A549 (cell line): ENCODE data around the gene AP2B1.

Source experiments
- CHD2 ChIP-seq: fragments of 150-350 bp; IDR thresholded peaks from 2 replicates; pipeline ENCODE4 v1.6.1; 2014; ENCODE audit warnings: low read length; ENCODE audit not compliant: partially characterized antibody
- EP300 ChIP-seq, 2 experiments: fragments of >200 bp; sonication (Bioruptor Twin); formaldehyde crosslinking; IDR thresholded peaks; 2 replicates in 1 of 2; 3 replicates in 1 of 2; pipeline ENCODE4 v1.6.1; 2016 to 2017
- HOXA7 ChIP-seq: fragments of 250-450 bp; sonication (Bioruptor Pico); IDR thresholded peaks from 2 replicates; pipeline ENCODE4 v1.5.0; 2020; ENCODE audit warnings: mild to moderate bottlenecking, moderate library complexity
- KDM5A ChIP-seq: fragments of 200-600 bp; sonication (generic); IDR thresholded peaks from 2 replicates; pipeline ENCODE4 v1.6.1; 2016; ENCODE audit warnings: antibody characterized with exemption, mild to moderate bottlenecking
- MAFK ChIP-seq: fragments of 450-650 bp; IDR thresholded peaks from 2 replicates; pipeline ENCODE4 v1.6.1; 2014; ENCODE audit not compliant: partially characterized antibody
- RFX5 ChIP-seq: fragments of 450-650 bp; IDR thresholded peaks from 2 replicates; pipeline ENCODE4 v1.7.1; 2014; ENCODE audit warnings: antibody characterized with exemption, mild to moderate bottlenecking, moderate library complexity
- TF ChIP-seq, protein P1 (sequence below): IDR thresholded peaks from 2 replicates; pipeline ENCODE4 v1.6.1; 2012
- TF ChIP-seq, protein P2 (sequence below): fragments of 200-600 bp; sonication (generic); IDR thresholded peaks from 2 replicates; pipeline ENCODE4 v1.6.1; 2016; ENCODE audit warnings: antibody characterized with exemption, mild to moderate bottlenecking, moderate library complexity
- TF ChIP-seq, protein P3 (sequence below): fragments of >200 bp; sonication (Bioruptor Twin); formaldehyde crosslinking; IDR thresholded peaks from 3 replicates; pipeline ENCODE4 v1.5.1; 2016

DNA sequence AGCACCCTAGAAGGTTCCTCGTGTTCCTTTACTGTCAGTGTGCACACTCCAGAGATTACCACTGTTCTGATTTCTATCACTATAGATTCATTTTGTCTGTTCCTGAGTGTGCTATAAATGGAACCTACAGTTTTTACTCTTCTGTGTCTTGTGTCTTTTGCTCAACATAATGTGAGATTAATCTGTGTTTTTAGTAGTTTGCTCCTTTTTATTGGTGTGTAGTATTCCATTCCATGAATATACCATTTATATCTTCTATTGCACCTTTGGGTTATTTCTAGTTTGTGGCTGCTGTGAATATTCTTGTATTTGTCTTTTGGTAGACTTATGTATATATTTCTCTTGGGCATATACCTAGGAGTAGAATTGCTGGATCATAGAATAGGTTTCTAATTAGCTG is 68.2 kb downstream of the AP2B1 start:
- TF ChIP-seq MAFK (no peak), KDM5A (no peak), CHD2 (no peak), RFX5 (no peak), HOXA7 (CRISPR knock-in tag) (no peak), EP300 (IDR thresholded peaks at IDR 0.05) (no peak)
- TF ChIP-seq, protein P1, sequence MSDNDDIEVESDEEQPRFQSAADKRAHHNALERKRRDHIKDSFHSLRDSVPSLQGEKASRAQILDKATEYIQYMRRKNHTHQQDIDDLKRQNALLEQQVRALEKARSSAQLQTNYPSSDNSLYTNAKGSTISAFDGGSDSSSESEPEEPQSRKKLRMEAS, result no peak
- TF ChIP-seq, protein P2, sequence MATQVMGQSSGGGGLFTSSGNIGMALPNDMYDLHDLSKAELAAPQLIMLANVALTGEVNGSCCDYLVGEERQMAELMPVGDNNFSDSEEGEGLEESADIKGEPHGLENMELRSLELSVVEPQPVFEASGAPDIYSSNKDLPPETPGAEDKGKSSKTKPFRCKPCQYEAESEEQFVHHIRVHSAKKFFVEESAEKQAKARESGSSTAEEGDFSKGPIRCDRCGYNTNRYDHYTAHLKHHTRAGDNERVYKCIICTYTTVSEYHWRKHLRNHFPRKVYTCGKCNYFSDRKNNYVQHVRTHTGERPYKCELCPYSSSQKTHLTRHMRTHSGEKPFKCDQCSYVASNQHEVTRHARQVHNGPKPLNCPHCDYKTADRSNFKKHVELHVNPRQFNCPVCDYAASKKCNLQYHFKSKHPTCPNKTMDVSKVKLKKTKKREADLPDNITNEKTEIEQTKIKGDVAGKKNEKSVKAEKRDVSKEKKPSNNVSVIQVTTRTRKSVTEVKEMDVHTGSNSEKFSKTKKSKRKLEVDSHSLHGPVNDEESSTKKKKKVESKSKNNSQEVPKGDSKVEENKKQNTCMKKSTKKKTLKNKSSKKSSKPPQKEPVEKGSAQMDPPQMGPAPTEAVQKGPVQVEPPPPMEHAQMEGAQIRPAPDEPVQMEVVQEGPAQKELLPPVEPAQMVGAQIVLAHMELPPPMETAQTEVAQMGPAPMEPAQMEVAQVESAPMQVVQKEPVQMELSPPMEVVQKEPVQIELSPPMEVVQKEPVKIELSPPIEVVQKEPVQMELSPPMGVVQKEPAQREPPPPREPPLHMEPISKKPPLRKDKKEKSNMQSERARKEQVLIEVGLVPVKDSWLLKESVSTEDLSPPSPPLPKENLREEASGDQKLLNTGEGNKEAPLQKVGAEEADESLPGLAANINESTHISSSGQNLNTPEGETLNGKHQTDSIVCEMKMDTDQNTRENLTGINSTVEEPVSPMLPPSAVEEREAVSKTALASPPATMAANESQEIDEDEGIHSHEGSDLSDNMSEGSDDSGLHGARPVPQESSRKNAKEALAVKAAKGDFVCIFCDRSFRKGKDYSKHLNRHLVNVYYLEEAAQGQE, result no peak
- TF ChIP-seq, protein P3, sequence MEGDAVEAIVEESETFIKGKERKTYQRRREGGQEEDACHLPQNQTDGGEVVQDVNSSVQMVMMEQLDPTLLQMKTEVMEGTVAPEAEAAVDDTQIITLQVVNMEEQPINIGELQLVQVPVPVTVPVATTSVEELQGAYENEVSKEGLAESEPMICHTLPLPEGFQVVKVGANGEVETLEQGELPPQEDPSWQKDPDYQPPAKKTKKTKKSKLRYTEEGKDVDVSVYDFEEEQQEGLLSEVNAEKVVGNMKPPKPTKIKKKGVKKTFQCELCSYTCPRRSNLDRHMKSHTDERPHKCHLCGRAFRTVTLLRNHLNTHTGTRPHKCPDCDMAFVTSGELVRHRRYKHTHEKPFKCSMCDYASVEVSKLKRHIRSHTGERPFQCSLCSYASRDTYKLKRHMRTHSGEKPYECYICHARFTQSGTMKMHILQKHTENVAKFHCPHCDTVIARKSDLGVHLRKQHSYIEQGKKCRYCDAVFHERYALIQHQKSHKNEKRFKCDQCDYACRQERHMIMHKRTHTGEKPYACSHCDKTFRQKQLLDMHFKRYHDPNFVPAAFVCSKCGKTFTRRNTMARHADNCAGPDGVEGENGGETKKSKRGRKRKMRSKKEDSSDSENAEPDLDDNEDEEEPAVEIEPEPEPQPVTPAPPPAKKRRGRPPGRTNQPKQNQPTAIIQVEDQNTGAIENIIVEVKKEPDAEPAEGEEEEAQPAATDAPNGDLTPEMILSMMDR, result no peak
